GM18520 (cell line): Measurements from ENCODE around the gene CHRNB1.

Experiments used
- ATAC-seq: cut with Tn5 transposase; IDR thresholded peaks from one replicate; pipeline ENCODE4 v1.9.1; 2021; ENCODE audit not compliant: unreplicated experiment

The CHRNB1 gene

GRCh38 chr17:7437369-7437863 lies 7.4 kb upstream of the CHRNB1 start:
- no peak for ATAC-seq

GRCh38 chr17:7437950-7438614 lies 6.8 kb upstream of the CHRNB1 start:
- ATAC-seq = no peak

- no peak for ATAC-seq
These were observed 6.0 kb upstream of the CHRNB1 start for GRCh38 chr17:7438656-7439460.

GRCh38 chr17:7439462-7440112 lies 5.3 kb upstream of the CHRNB1 start, which contains the start of gene FGF11:
FGF11 (plus strand) TSS chr17:7439512; CDS start chr17:7439621, 109 bp downstream.
- ATAC-seq = no peak

GRCh38 chr17:7440113-7440833 lies 4.6 kb upstream of the CHRNB1 start:
- no peak for ATAC-seq

- no peak for ATAC-seq
These were observed 4.0 kb upstream of the CHRNB1 start for GRCh38 chr17:7440834-7441195.

GRCh38 chr17:7441266-7441665 lies 3.6 kb upstream of the CHRNB1 start:
- ATAC-seq = no peak

- ATAC-seq = no peak
These were observed 2.7 kb upstream of the CHRNB1 start for GRCh38 chr17:7442142-7442541.

GRCh38 chr17:7443499-7444485 lies 1.1 kb upstream of the CHRNB1 start:
- ATAC-seq = no peak

- no peak for ATAC-seq
These were observed 733 bp downstream of the CHRNB1 start for GRCh38 chr17:7445619-7445968.

- ATAC-seq = no peak
These were observed 3.6 kb downstream of the CHRNB1 start for GRCh38 chr17:7448461-7448860.

- no peak for ATAC-seq
These were observed 15.2 kb downstream of the CHRNB1 start for GRCh38 chr17:7459961-7460545.

GRCh38 chr17:7460850-7461660 lies 16.2 kb downstream of the CHRNB1 start:
- ATAC-seq = no peak

GRCh38 chr17:7462474-7463371 lies 17.9 kb downstream of the CHRNB1 start:
- ATAC-seq = no peak

GRCh38 chr17:7463372-7463846 lies 18.5 kb downstream of the CHRNB1 start:
- ATAC-seq = no peak

GRCh38 chr17:7464081-7464480 lies 19.2 kb downstream of the CHRNB1 start:
- no peak for ATAC-seq

- no peak for ATAC-seq
These were observed 20.9 kb downstream of the CHRNB1 start for GRCh38 chr17:7465597-7466275.
